Type B pancreatic cell (in vitro differentiated cells): ENCODE measurements around the gene GALNT1. TPM values are rescaled to one million over a fixed set of nuclear protein-coding genes. Genes with fewer than 3 reads are reported as not detected.

ENCODE experiments used
- DNase-seq: peaks from one replicate; pipeline ENCODE4 v3.0.0; 2021; ENCODE audit warnings: mixed read lengths; ENCODE audit not compliant: unreplicated experiment; ENCODE audit errors: extremely low spot score
- H3K27ac Mint-ChIP-seq: 2 replicates; pipeline ENCODE4 v1.8.0; 2021; ENCODE audit warnings: mild to moderate bottlenecking, mixed read lengths
- H3K27me3 Mint-ChIP-seq: 2 replicates; pipeline ENCODE4 v1.8.0; 2021; ENCODE audit warnings: mixed read lengths
- H3K36me3 Mint-ChIP-seq: 2 replicates; pipeline ENCODE4 v1.8.0; 2021; ENCODE audit warnings: mixed read lengths
- H3K4me1 Mint-ChIP-seq: one replicate; pipeline ENCODE4 v1.8.0; 2021; ENCODE audit warnings: mixed read lengths; ENCODE audit not compliant: unreplicated experiment
- H3K4me3 Mint-ChIP-seq: 2 replicates; pipeline ENCODE4 v1.8.0; 2021; ENCODE audit warnings: mild to moderate bottlenecking, mixed read lengths
- H3K9me3 Mint-ChIP-seq: 2 replicates; pipeline ENCODE4 v1.8.0; 2021; ENCODE audit warnings: mixed read lengths
- total RNA-seq: library from RNA; stranded (reverse); gene quantifications from 2 replicates; pipeline ENCODE4 v1.2.1, GENCODE V29; 2021; ENCODE audit warnings: low replicate concordance
- TF ChIP-seq, protein P1 (sequence below): fragments of 200-600 bp; sonication (generic); conservative IDR thresholded peaks from 2 replicates; pipeline ENCODE4 v1.5.0; 2021; ENCODE audit warnings: antibody characterized with exemption, mild to moderate bottlenecking

The GALNT1 gene
- total RNA-seq, 1 donor from 2014 or later: 92.1 TPM

DNA sequence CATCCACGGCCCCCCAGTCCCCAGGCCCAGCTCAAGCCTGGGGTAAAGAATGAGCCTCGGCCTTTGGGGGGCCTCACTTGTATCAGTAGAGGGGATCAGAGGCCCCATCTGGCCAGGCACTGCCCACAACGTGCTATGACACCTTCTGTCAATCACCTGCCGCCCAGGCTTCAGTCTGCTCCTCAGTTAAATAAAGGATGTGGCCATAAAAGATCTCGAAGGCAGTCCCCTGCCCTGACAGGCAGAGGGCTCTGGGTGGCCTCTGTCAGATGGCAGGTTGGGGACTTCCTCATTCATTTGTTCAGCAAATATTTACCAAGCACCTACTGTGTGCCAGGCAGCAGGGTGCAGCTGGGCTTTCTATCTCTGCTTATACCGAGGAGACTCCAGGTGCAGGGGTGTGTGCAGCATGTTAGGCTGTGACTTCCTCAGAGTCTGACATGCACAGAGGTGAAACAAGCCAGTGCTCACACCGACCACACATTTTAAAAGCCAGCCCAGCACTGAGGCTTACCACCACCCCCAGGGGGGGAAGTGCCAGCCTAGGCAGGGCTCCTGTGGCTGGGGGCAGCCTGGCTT is 166.4 kb downstream of the GALNT1 start:
- H3K4me3 Mint-ChIP-seq: no peak overlapping the region
- no peaks in the 10 kb centered on the region for H3K36me3 Mint-ChIP-seq
- H3K9me3 Mint-ChIP-seq: no peaks in the 10 kb centered on the region
- TF ChIP-seq, protein P1, sequence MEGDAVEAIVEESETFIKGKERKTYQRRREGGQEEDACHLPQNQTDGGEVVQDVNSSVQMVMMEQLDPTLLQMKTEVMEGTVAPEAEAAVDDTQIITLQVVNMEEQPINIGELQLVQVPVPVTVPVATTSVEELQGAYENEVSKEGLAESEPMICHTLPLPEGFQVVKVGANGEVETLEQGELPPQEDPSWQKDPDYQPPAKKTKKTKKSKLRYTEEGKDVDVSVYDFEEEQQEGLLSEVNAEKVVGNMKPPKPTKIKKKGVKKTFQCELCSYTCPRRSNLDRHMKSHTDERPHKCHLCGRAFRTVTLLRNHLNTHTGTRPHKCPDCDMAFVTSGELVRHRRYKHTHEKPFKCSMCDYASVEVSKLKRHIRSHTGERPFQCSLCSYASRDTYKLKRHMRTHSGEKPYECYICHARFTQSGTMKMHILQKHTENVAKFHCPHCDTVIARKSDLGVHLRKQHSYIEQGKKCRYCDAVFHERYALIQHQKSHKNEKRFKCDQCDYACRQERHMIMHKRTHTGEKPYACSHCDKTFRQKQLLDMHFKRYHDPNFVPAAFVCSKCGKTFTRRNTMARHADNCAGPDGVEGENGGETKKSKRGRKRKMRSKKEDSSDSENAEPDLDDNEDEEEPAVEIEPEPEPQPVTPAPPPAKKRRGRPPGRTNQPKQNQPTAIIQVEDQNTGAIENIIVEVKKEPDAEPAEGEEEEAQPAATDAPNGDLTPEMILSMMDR: no peak
- H3K27me3 Mint-ChIP-seq: peaks cover 3% of the 10 kb centered on the region
- DNase-seq: no peak
- H3K27ac Mint-ChIP-seq: no peak overlapping the region
- H3K4me1 Mint-ChIP-seq: no peaks in the 10 kb centered on the region

DNA sequence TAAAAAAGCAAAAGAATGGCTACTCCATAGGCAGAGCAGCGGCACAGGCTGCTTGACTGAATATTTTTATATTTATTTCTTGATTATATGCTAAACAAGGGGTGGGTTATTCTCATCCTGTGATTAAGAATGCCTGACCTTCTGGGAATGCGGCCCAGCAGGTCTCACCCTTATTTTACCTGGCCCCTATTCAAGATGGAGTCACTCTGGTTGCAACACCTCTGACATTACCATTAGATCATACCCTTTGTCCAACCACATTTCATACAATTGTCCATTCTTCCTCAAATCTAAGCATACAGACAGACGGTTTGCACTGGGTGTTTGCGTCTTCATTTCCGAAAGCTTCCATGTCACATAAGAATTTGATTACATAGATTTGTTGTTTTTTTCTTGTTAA is 168.2 kb downstream of the GALNT1 start:
- H3K27ac Mint-ChIP-seq: no peak overlapping the region
- H3K36me3 Mint-ChIP-seq: no peaks in the 10 kb centered on the region
- H3K4me3 Mint-ChIP-seq: no peak overlapping the region
- TF ChIP-seq, protein P1: no peak
- DNase-seq: no peak
- H3K4me1 Mint-ChIP-seq: no peaks in the 10 kb centered on the region
- no peaks in the 10 kb centered on the region for H3K9me3 Mint-ChIP-seq
- peaks cover 9% of the 10 kb centered on the region for H3K27me3 Mint-ChIP-seq

DNA sequence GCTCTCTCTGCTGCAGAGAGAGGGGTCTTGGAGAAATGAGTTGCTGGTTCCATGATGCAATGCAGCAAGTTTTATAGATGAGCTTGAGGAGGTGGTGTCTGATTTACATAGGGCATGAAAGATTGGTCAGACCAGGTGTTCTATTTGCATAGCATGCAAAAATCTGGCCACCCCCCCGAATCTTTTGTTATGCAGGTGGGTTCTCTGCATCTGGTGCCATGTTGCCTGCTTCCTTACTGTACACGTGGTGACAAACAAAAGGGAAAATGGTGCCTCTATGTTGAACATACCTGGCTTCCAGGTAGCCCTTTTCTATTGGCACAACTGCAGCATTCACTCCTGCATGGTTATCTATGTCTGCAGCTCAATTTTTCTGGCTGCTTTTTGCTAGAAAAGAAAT is 169.4 kb downstream of the GALNT1 start:
- TF ChIP-seq, protein P1: no peak
- Mint-ChIP-seq H3K4me1 (no peaks in the 10 kb centered on the region), H3K27me3 (peaks cover 16% of the 10 kb centered on the region), H3K27ac (no peak overlapping the region), H3K36me3 (no peaks in the 10 kb centered on the region), H3K4me3 (no peak overlapping the region), H3K9me3 (no peaks in the 10 kb centered on the region)
- no peak for DNase-seq

DNA sequence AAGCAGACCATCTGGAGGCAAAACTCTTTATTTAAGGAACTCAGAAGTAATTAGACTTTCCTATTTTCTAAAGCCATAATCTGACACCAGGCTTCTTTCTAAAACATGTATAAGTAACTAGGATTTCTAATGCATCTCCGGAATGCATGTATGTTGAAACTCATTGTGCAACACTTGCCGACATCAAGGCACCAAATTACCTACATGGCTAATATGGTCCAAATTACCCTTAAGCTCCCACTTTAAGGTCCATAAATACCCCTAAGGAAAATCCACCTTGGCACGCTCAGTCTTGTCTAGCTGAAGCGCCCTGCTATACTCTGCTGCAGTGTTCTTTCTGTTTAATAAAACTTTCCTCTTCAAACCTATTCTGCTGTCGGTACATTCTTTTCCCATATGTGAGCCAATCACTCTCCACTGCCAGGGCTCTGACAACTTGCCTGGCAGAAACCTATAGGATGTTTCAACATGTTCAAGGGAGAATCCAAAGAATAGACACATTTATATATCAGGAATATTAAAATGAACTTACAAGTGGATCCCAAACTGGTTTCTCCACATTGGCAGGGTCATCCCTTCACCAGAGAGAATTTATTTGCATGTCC is 171.9 kb downstream of the GALNT1 start:
- peaks cover 16% of the 10 kb centered on the region for H3K27me3 Mint-ChIP-seq
- H3K9me3 Mint-ChIP-seq: no peaks in the 10 kb centered on the region
- no peak overlapping the region for H3K27ac Mint-ChIP-seq
- no peak overlapping the region for H3K4me3 Mint-ChIP-seq
- no peaks in the 10 kb centered on the region for H3K4me1 Mint-ChIP-seq
- DNase-seq: no peak
- TF ChIP-seq, protein P1: no peak
- H3K36me3 Mint-ChIP-seq: no peaks in the 10 kb centered on the region

DNA sequence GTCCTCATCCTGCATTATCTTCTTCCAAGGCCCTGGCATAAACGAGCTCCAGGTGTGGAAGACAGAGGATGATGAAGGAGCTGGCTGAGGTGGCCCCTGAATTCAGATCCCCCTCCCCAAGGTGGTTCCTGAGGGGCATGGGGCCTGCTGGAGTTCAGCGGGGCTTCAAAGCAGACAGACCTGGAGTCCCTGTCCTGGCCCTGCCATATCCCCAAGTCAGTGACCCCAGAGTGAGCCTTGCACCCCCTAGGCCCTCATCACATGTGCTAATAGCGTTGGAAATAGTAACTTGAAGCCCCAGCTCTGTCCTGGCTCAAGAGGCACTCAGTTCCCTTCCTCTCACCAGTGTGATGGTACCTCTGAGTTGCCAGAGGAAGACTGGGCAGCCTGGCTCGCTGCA is 172.9 kb downstream of the GALNT1 start:
- Mint-ChIP-seq H3K4me1 (no peaks in the 10 kb centered on the region), H3K27ac (no peak overlapping the region), H3K9me3 (no peaks in the 10 kb centered on the region), H3K27me3 (peaks cover 16% of the 10 kb centered on the region), H3K4me3 (no peak overlapping the region), H3K36me3 (no peaks in the 10 kb centered on the region)
- DNase-seq: no peak
- TF ChIP-seq, protein P1: no peak
